GM21526 (cell line): ENCODE results near the gene PYGL.
"Not testable (repeated sequence)": the region's sequence is repeated elsewhere in the genome, so short reads cannot be mapped to it uniquely, and the experiment has no call there.

ENCODE experiments used
- ATAC-seq: cut with Tn5 transposase; IDR thresholded peaks from one replicate; pipeline ENCODE4 v1.9.1; 2021; ENCODE audit warnings: moderate library complexity; ENCODE audit not compliant: unreplicated experiment, low FRiP score

Gene PYGL

GRCh38 chr14:50955373-50956043 lies 11.2 kb upstream of the PYGL start:
- ATAC-seq: no peak

GRCh38 chr14:50954811-50955372 lies 10.6 kb upstream of the PYGL start:
- ATAC-seq: no peak

- no peak for ATAC-seq
Measured at GRCh38 chr14:50953502-50953901, 9.2 kb upstream of the PYGL start.

GRCh38 chr14:50951032-50951431 lies 6.7 kb upstream of the PYGL start:
- no peak for ATAC-seq

- no peak for ATAC-seq
Measured at GRCh38 chr14:50948205-50948604, 3.9 kb upstream of the PYGL start.

GRCh38 chr14:50947446-50947845 lies 3.2 kb upstream of the PYGL start:
- no peak for ATAC-seq

- ATAC-seq: no peak
Measured at GRCh38 chr14:50946234-50946935, 2.1 kb upstream of the PYGL start.

GRCh38 chr14:50944647-50945413 lies 547 bp upstream of the PYGL start:
- no peak for ATAC-seq

GRCh38 chr14:50943261-50943942 lies 881 bp downstream of the PYGL start:
- ATAC-seq: no peak

GRCh38 chr14:50941638-50942037 lies 2.6 kb downstream of the PYGL start:
- ATAC-seq: not testable (repeated sequence)

GRCh38 chr14:50941151-50941550 lies 3.1 kb downstream of the PYGL start:
- ATAC-seq: no peak

GRCh38 chr14:50937800-50938199 lies 6.5 kb downstream of the PYGL start:
- ATAC-seq: no peak

GRCh38 chr14:50937325-50937724 lies 7.0 kb downstream of the PYGL start:
- ATAC-seq: no peak

GRCh38 chr14:50936882-50937281 lies 7.4 kb downstream of the PYGL start:
- no peak for ATAC-seq

- ATAC-seq: no peak
Measured at GRCh38 chr14:50936016-50936340, 8.3 kb downstream of the PYGL start.

- no peak for ATAC-seq
Measured at GRCh38 chr14:50935126-50936015, 8.9 kb downstream of the PYGL start.

- no peak for ATAC-seq
Measured at GRCh38 chr14:50932592-50933495, 11.4 kb downstream of the PYGL start.

GRCh38 chr14:50932156-50932555 lies 12.1 kb downstream of the PYGL start:
- no peak for ATAC-seq

GRCh38 chr14:50931559-50931958 lies 12.7 kb downstream of the PYGL start:
- no peak for ATAC-seq
